Hematopoietic multipotent progenitor cell treated with erythropoietin and hydrocortisone succinate and interleukin-3 and kit ligand, for 4 days (in vitro differentiated cells): Measurements from ENCODE around the gene MMP17.
"Not testable (repeated sequence)": the region's sequence is repeated elsewhere in the genome, so short reads cannot be mapped to it uniquely, and the experiment has no call there.

Source experiments
- DNase-seq: peaks from one replicate; pipeline ENCODE4 v3.0.0-alpha.2; 2015

Gene MMP17

GRCh38 chr12:131800594-131801135, 27.5 kb upstream of the MMP17 start:
- DNase-seq: no peak

GRCh38 chr12:131801254-131801866, 26.8 kb upstream of the MMP17 start:
- DNase-seq: no peak

GRCh38 chr12:131803961-131804521, 24.2 kb upstream of the MMP17 start:
- DNase-seq: peak; percentile 83

- no peak for DNase-seq
These were observed 22.8 kb upstream of the MMP17 start for GRCh38 chr12:131805421-131805820.

GRCh38 chr12:131806674-131807073, 21.5 kb upstream of the MMP17 start:
- no peak for DNase-seq

- peak; percentile 83 for DNase-seq
These were observed 19.3 kb upstream of the MMP17 start for GRCh38 chr12:131808744-131809371.

GRCh38 chr12:131809476-131810254, 18.5 kb upstream of the MMP17 start:
- not testable (repeated sequence) for DNase-seq

- no peak for DNase-seq
These were observed 17.5 kb upstream of the MMP17 start for GRCh38 chr12:131810726-131811125.

- DNase-seq: no peak
These were observed 13.1 kb upstream of the MMP17 start for GRCh38 chr12:131815131-131815530.

- no peak for DNase-seq
These were observed 11.7 kb upstream of the MMP17 start for GRCh38 chr12:131816495-131816894.

GRCh38 chr12:131817241-131817640, 11.0 kb upstream of the MMP17 start:
- DNase-seq: no peak

- DNase-seq: peak; percentile 65
These were observed 9.2 kb upstream of the MMP17 start for GRCh38 chr12:131818821-131819585.

GRCh38 chr12:131824450-131824849, 3.7 kb upstream of the MMP17 start:
- DNase-seq: no peak

GRCh38 chr12:131825146-131825892, 2.9 kb upstream of the MMP17 start:
- DNase-seq: no peak

- DNase-seq: no peak
These were observed 1.9 kb upstream of the MMP17 start for GRCh38 chr12:131826097-131826928.

GRCh38 chr12:131828671-131829355, 620 bp downstream of the MMP17 start:
- peak; percentile 57 for DNase-seq

- DNase-seq: no peak
These were observed 1.2 kb downstream of the MMP17 start for GRCh38 chr12:131829356-131829747.

GRCh38 chr12:131829791-131830334, 1.7 kb downstream of the MMP17 start:
- DNase-seq: peak; percentile 27

- DNase-seq: peak; percentile 81
These were observed 2.2 kb downstream of the MMP17 start for GRCh38 chr12:131830335-131830913.
